Retina (tissue), 1 donor: ENCODE data around the gene SUDS3.

Experiments used
- DNase-seq: peaks from one replicate; pipeline ENCODE4 v3.0.0-alpha.2; 2016

The SUDS3 gene

DNA sequence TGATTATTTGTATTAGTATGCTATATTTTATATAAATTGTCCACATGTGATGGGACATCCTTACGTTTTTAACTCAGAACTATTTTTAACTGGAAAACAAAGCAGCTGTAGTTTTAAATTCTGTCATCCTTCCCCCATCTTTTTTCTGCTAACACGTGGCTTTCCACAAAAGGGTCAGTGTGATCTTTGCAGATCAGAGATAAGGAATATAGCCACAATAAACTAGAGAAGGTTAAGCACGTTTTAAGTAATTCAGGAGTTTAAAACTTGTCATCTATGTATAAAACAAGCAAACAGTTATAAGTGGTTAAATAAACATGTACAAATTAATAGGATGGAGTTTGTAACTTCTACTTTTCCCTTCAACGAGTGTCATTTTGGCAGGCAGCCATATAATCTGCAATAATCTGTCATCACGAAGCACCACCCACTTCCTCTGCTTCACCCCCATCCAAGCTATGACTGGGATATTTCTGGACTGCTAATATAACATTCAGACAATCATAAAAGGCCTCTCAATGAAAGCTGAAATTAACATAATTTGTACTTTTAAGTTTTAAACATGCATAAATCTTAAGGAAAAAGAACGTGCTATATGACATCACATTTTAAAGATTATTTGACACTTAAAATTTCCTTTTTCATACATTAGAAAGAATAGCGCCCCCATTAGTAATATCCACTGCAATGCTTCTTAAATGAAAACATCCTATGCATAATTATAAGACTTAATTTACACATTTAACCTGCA is 18.9 kb upstream of the SUDS3 start:
- DNase-seq = no peak

DNA sequence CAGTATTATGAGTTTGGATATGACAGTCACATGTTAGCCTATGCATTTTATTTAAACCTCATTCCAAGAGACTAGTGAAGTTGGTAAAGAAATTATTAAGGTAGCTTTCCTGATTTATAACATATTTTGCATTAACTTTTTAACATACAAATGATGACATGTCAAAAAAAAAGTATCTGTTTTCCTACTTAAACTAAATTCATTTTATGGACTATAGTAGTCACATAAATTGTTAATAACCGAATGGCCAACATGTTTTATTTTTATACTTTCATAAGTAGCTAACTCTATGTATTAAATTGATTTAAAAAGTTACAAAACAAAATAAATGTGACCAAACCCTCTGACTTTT is 18.4 kb upstream of the SUDS3 start:
- no peak for DNase-seq

GRCh38 chr12:118358612-118359540 is 17.5 kb upstream of the SUDS3 start:
- DNase-seq = no peak

DNA sequence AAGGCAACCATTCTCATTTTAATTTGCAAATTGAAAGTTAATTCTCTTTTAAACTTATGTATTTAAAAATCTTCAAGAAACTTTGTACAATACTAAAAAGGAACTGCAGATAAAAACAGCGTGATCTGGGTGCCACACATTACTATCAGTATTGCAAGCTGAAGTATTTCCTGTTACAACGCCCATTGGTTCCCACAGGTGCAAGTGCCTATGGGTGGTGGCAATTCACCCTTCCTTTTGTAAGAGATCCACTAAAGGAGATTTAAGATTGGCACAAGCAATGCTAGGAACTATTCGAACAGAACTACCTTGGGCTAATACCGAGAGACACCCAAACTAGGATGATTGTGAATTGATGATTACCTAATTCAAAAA is 16.8 kb upstream of the SUDS3 start:
- DNase-seq = no peak

DNA sequence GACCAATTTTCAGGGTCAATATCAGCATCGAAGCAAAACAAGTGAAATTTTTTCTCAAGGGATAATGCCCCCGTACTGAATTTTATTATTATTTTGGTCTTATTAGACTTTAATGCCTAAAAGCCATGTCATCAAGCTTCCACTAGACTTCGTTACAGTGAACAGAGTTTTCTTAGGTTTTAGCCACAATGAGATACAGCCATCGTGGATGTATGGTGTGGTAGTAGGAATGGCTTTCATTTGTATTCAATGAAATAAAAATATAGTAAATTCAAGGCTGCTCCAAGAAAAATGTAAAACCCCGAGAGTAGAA is 15.3 kb upstream of the SUDS3 start:
- no peak for DNase-seq

DNA sequence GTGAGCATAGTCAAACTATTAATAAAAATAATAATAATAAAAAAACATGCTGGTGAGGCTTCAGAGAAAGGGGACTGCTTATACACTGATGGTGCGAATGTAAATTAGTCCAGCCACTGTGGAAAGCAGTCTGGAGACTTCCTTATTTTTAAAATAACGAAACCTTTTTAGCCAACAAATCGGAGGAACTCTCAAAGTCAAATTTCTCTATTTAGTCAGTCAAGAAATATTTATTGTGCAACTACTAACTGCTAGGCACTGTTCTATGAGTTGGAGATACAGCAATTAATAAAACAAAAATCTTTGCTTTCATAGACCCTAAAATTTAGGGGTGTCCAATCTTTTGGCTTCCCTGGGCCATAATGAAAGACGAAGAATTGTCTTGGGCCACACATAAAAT is 14.5 kb upstream of the SUDS3 start:
- DNase-seq = no peak

DNA sequence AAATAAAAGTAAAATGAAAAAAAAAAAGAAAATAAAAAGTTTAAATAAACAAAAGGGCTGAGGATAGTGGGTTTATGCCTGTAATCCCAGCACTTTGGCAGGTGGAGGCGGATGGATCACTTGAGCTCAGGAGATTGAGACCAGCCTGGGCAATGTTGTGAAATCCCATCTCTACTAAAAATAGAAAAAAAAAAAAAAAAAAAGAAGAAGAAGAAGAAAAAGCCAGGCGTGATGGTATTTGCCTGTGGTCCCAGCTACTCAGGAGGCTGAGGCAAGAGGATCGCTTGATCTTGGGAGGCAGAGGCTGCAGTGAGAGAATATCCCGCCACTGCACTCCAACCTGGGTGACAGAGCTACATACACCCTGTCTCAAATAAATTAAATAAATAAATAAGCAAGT is 7.5 kb upstream of the SUDS3 start:
- no peak for DNase-seq

- no peak for DNase-seq
Observed at GRCh38 chr12:118370601-118371000, 5.8 kb upstream of the SUDS3 start.

GRCh38 chr12:118371321-118372282 is 4.8 kb upstream of the SUDS3 start:
- peak; percentile 67 for DNase-seq

DNA sequence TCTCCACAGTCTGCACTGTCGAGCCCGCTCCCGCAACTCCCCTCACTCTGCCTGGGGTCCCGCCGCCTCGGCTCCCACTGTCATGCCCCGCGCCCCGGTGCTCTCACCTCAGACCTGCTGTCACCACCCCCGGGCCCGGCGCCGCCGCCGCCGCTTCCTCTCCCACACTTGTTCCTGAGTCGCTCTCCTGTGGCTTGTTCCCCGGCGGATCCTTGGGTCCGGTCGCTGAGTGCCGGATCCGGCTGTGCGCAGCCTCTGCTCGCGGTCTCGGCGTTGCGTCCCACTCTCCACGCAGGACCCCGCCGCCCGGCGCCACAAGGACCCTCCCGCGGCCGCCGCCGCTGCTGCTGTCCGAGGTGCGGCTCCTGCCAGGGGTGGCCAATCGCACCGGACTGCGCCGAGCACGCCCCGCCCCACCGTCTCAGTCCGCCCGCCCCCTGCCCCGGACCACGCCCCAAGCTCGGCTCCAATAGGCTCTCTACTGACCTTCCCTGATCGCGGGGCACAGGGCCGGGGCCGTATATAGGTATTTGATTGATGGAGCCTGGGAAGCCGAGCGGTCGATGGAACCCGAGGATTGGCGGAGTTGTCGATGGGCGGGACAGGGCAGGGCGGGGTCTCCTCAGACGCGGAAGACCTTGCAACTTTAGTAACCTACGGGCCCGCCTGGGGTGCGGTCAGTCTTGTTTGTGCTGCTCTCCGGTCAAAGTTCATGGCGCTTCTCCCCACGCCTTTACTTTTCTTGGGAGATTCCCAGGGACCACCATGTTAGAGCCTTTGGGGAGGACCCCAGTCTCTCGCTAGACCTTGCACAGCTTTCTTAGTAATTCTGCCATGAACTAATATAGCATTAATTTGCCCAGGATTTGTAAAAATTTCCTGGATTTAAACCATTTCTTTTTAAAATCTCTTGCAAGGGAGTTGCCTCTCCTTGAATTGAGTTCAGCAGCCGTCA is 3.5 kb upstream of the SUDS3 start, which contains the start of gene TAOK3:
TSS of gene TAOK3 (minus strand) at position 367 of the 955 bp plus-strand sequence. CDS start 117,340 bp downstream, outside the sequence.
- peak; percentile 96 for DNase-seq

- DNase-seq = no peak
Observed at GRCh38 chr12:118373616-118374015, 2.7 kb upstream of the SUDS3 start.

GRCh38 chr12:118374126-118374725 is 2.1 kb upstream of the SUDS3 start:
- DNase-seq = no peak

DNA sequence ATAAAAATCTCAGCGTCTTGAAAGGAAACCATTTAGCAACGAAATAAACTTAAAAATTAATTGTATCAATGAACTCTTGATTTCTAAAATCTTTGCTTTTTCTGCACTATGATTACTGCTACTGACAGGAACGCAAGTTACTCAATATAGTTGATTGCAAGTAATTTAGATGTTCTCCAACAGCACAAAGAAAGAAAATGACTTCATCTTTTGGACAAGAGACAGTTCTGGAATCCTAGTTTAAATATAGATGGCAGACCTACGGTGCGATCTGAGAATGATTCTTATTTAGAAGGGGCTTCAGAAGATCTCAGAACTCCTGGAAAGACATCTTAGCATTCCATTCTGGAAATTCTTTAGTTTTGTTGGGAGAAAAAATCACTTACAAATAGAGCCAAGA is 1.4 kb upstream of the SUDS3 start:
- no peak for DNase-seq

GRCh38 chr12:118375348-118375747 is 1.0 kb upstream of the SUDS3 start:
- DNase-seq = no peak

DNA sequence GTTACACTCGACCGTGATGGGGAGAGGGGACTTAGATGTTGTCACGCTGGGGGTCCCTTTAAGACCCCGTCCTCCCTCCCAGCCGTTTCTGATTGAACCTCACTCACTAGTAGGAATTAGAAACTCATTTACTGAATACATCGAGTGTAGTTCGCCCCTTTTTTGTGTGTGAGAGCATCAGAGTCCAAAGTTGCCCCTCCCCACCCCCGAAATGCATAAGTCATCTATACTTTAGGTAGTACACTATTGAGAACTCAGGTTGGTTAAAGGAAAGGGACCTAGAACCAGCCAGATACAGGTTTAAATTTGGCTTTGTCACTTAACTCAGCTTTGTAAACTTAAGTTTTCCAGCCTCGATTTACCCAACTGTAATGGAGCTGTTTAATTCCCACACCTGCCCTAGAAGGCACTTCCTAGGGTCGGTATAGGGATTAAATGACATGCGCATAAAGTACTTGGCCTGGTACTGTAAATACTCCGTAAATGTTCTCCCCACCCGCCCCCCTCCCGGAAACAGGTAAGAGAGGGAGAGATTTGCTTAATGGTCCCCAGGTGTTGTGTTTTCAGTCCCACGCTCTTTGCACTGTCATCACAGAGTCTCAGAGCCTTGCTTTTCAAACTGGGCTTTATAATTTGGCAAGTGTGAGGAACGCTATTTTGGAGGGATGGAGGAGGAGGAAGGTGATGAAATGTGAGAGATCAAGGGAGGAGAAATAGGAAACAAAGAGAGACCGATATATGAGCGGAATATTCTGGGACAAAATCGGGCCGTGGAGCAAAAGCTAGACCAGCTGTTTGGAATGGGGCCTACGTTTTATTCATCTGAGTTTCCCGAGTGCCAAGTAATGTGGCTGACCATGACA is 897 bp downstream of the SUDS3 start:
- no peak for DNase-seq

DNA sequence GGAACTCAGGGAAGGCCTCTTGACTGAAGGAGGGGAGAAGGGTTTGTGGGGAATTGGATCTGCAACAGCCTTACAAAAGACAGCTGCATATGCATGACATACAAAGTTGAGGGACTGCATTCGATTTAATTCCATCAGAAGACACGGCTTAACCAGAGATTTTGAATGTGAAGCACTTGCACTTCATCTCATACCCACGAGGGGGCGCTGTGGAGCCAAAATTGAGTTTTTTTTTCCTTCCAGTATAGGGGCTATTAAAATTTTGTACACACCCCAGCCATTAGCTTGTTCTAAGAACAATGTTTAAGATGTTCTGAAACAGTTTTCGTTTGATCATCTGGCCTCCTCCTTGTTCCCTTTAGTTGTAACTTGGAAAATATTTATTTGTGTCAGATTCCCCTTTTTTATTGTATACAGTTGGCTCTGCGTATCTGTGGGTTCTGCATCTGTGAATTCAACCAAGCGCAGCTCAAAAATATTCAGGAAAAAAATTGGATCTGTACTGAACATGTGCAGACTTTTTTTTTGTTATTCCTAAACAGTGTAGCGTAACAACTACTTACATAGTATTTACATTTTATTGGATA is 1.6 kb downstream of the SUDS3 start:
- peak; percentile 77 for DNase-seq

DNA sequence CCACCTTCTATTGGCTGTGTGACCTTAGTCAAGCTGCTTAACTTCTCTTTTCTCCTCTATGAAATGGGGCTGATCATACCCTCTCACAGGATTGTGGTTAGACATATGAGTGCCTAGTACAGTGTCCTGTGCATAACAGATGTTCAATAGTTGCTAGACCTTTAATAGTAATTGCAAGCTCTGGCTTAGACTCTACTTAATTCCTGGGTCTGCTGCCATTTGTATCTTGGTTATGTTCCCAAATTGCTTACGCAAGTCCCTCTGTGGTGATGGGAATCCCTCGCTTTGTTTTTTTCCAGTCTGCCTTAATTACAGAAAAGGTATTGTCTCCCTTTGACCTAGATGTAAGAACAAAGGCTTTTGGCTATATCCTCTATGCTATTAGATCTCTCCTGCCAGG is 15.1 kb downstream of the SUDS3 start:
- no peak for DNase-seq

DNA sequence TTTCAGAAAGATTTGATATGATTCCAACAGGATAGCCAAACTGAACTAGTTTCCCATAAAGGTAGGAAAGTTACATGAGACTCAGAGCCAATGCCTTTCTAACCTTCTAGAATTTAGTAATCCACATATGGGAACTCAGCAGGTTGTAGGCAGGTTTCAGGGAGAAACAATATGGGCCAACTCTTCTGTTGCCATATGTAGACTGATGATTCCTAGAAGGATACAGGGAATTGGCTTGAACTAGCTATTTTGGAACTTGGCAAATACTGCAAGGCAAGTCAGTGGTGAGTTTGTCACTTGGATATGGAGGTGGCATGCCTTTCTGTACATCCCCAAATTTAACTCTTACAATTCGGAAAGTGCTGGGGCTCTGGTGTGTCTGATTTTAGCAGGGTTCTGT is 15.5 kb downstream of the SUDS3 start:
- DNase-seq = no peak

DNA sequence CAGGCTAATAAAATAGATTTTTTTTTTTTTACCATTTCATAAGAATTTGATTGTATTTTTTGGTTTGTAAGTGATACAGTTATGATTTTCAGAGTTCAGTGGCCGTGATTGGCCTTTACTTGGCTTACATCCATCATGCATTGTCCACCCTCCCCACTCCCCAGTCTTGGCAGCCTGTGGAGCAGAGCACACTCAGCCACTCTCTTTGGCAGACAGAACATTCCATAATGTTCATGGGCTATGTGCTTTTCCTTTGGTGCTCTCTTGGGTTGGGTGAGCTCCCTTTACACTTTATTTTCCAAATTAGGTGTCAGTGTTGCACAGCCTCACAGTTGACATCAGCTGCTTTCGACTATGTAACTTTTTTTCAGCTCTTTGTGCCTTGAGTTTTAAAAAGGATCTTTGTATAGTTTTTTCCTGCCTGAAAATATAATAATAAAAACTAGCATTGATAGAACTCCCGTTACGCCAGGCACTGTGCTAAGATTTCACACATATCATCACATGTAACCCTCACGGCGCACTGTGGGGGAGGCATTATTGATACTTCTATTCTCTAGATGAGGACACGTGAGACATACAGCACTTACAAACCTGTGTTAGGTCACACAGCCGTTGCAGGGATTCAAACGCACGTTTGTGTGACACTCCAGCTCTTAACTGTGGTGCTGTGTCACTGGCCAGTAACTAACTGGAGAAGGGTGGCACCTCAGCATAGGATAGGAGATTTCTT is 21.5 kb downstream of the SUDS3 start:
- no peak for DNase-seq
